NCI-H1048 (cell line): ENCODE data around the gene TSC22D1.
"Not testable (repeated sequence)": the region's sequence is repeated elsewhere in the genome, so short reads cannot be mapped to it uniquely, and the experiment has no call there.

Source experiments
- DNase-seq: peaks from one replicate; lab custom pipeline; 2025; lab: John Stamatoyannopoulos, UW

The TSC22D1 gene

GRCh38 chr13:44575741-44576350, at the start of gene TSC22D1:
TSS of gene TSC22D1 (minus strand) at chr13:44576330. CDS start at chr13:44576074, 256 bp downstream.
- DNase-seq, result no peak

- no peak for DNase-seq
Measured at GRCh38 chr13:44622708-44623107, 46.6 kb upstream of the TSC22D1 start.

GRCh38 chr13:44622261-44622660, 46.1 kb upstream of the TSC22D1 start:
- DNase-seq, result no peak

GRCh38 chr13:44620057-44620456, 43.9 kb upstream of the TSC22D1 start:
- no peak for DNase-seq

GRCh38 chr13:44619651-44620050, 43.5 kb upstream of the TSC22D1 start:
- DNase-seq, result no peak

- no peak for DNase-seq
Measured at GRCh38 chr13:44618326-44618725, 42.2 kb upstream of the TSC22D1 start.

GRCh38 chr13:44617648-44618047, 41.5 kb upstream of the TSC22D1 start:
- no peak for DNase-seq

GRCh38 chr13:44609137-44609536, 33.0 kb upstream of the TSC22D1 start:
- no peak for DNase-seq

- DNase-seq, result no peak
Measured at GRCh38 chr13:44605721-44606120, 29.6 kb upstream of the TSC22D1 start.

GRCh38 chr13:44605275-44605674, 29.1 kb upstream of the TSC22D1 start:
- DNase-seq, result no peak

GRCh38 chr13:44601586-44601985, 25.5 kb upstream of the TSC22D1 start:
- DNase-seq, result no peak

- DNase-seq, result not testable (repeated sequence)
Measured at GRCh38 chr13:44593861-44594592, 17.9 kb upstream of the TSC22D1 start.

- DNase-seq, result no peak
Measured at GRCh38 chr13:44592216-44592847, 16.2 kb upstream of the TSC22D1 start.

- DNase-seq, result no peak
Measured at GRCh38 chr13:44591316-44591715, 15.2 kb upstream of the TSC22D1 start.

- DNase-seq, result no peak
Measured at GRCh38 chr13:44583137-44583536, 7.0 kb upstream of the TSC22D1 start.

- DNase-seq, result no peak
Measured at GRCh38 chr13:44578067-44578400, 1.9 kb upstream of the TSC22D1 start.

GRCh38 chr13:44577236-44578066, 1.3 kb upstream of the TSC22D1 start:
- DNase-seq, result peak; percentile 67

GRCh38 chr13:44576351-44577235, 463 bp upstream of the TSC22D1 start:
- no peak for DNase-seq

- no peak for DNase-seq
Measured at GRCh38 chr13:44575035-44575434, 1.1 kb downstream of the TSC22D1 start.

- no peak for DNase-seq
Measured at GRCh38 chr13:44574466-44574855, 1.7 kb downstream of the TSC22D1 start.

- no peak for DNase-seq
Measured at GRCh38 chr13:44573790-44574465, 2.2 kb downstream of the TSC22D1 start.
